IPS-20b (cell line): ENCODE data around the gene CEP170B.

ENCODE experiments used
- H3K27ac ChIP-seq: one replicate; pipeline ENCODE4 v1.5.1; 2013; ENCODE audit warnings: low read length
- H3K27me3 ChIP-seq: 2 replicates; pipeline ENCODE4 v1.6.1; 2013; ENCODE audit warnings: mild to moderate bottlenecking, low read length, inconsistent platforms; ENCODE audit not compliant: insufficient read depth
- H3K36me3 ChIP-seq: 2 replicates; pipeline ENCODE4 v1.6.1; 2013; ENCODE audit warnings: low read depth, mild to moderate bottlenecking, inconsistent platforms, low read length, moderate library complexity; ENCODE audit not compliant: insufficient read depth
- H3K4me1 ChIP-seq: 2 replicates; pipeline ENCODE4 v1.6.1; 2013; ENCODE audit warnings: mild to moderate bottlenecking, control low read depth, inconsistent platforms, low read length, moderate library complexity; ENCODE audit not compliant: insufficient read depth
- H3K4me3 ChIP-seq: 2 replicates; pipeline ENCODE4 v1.5.1; 2013; ENCODE audit warnings: mild to moderate bottlenecking, low read length, inconsistent platforms
- H3K9ac ChIP-seq: 2 replicates; pipeline ENCODE4 v1.6.1; 2013; ENCODE audit warnings: low read depth, mild to moderate bottlenecking, inconsistent platforms, low read length, moderate library complexity
- H3K9me3 ChIP-seq: 2 replicates; pipeline ENCODE4 v1.6.1; 2013; ENCODE audit warnings: mild to moderate bottlenecking, low read depth, low read length, inconsistent platforms; ENCODE audit not compliant: insufficient read depth

CEP170B gene

DNA sequence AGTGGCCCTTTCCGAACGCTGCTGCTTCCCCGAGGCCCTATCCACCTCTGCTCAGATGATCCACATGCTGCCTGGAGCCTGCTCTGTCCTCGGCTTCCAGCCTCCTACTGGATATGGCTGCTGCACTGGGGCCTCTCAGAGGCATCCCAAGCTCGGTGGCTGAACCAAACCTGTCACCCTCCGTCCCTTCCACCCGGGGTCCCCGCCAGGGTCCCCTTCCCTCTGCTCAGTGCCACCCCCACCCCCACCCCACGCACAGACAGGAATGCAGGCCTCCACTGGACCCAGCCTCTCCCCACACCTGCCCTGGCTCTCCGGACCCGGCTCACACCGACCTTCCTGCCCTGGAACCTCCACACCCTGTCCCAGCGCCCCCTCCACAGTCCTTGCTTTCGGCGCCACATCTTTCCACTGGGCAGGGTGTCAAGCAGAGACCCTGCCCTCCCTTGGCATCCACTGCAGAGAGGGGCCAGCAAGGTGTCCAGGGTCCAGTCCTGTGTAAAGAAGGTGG, 6.1 kb downstream of the CEP170B start:
- H3K4me3 ChIP-seq, result no peak overlapping the region
- H3K36me3 ChIP-seq, result no peaks in the 10 kb centered on the region
- peaks cover 7% of the 10 kb centered on the region; the same call in 1 of the 2 replicates for H3K4me1 ChIP-seq
- no peak overlapping the region for H3K27ac ChIP-seq
- H3K9ac ChIP-seq, result no peak overlapping the region
- no peaks in the 10 kb centered on the region for H3K9me3 ChIP-seq
- peaks cover 7% of the 10 kb centered on the region for H3K27me3 ChIP-seq

GRCh38 chr14:104871656-104872468, 6.8 kb downstream of the CEP170B start:
- Histone ChIP-seq H3K27me3 (peaks cover under 1% of the 10 kb centered on the region), H3K9me3 (no peaks in the 10 kb centered on the region), H3K4me1 (peaks cover 4% of the 10 kb centered on the region; the same call in 1 of the 2 replicates), H3K36me3 (no peaks in the 10 kb centered on the region), H3K4me3 (no peak overlapping the region), H3K9ac (no peak overlapping the region), H3K27ac (no peak overlapping the region)

- H3K4me3 ChIP-seq, result no peak overlapping the region
- no peaks in the 10 kb centered on the region for H3K36me3 ChIP-seq
- H3K9me3 ChIP-seq, result no peaks in the 10 kb centered on the region
- no peaks in the 10 kb centered on the region for H3K27me3 ChIP-seq
- no peak overlapping the region for H3K9ac ChIP-seq
- no peak overlapping the region for H3K27ac ChIP-seq
- peaks cover 4% of the 10 kb centered on the region; the same call in 1 of the 2 replicates for H3K4me1 ChIP-seq
These were observed 7.6 kb downstream of the CEP170B start for GRCh38 chr14:104872469-104873341.

- Histone ChIP-seq H3K9me3 (no peaks in the 10 kb centered on the region), H3K36me3 (no peaks in the 10 kb centered on the region), H3K9ac (no peak overlapping the region), H3K27ac (no peak overlapping the region), H3K4me1 (peaks cover 4% of the 10 kb centered on the region; the same call in 1 of the 2 replicates), H3K4me3 (no peak overlapping the region), H3K27me3 (no peaks in the 10 kb centered on the region)
These were observed 8.4 kb downstream of the CEP170B start for GRCh38 chr14:104873380-104874055.

GRCh38 chr14:104874110-104874531, 9.1 kb downstream of the CEP170B start:
- no peak overlapping the region for H3K27ac ChIP-seq
- H3K4me1 ChIP-seq, result peaks cover 4% of the 10 kb centered on the region; the same call in 1 of the 2 replicates
- H3K9ac ChIP-seq, result no peak overlapping the region

DNA sequence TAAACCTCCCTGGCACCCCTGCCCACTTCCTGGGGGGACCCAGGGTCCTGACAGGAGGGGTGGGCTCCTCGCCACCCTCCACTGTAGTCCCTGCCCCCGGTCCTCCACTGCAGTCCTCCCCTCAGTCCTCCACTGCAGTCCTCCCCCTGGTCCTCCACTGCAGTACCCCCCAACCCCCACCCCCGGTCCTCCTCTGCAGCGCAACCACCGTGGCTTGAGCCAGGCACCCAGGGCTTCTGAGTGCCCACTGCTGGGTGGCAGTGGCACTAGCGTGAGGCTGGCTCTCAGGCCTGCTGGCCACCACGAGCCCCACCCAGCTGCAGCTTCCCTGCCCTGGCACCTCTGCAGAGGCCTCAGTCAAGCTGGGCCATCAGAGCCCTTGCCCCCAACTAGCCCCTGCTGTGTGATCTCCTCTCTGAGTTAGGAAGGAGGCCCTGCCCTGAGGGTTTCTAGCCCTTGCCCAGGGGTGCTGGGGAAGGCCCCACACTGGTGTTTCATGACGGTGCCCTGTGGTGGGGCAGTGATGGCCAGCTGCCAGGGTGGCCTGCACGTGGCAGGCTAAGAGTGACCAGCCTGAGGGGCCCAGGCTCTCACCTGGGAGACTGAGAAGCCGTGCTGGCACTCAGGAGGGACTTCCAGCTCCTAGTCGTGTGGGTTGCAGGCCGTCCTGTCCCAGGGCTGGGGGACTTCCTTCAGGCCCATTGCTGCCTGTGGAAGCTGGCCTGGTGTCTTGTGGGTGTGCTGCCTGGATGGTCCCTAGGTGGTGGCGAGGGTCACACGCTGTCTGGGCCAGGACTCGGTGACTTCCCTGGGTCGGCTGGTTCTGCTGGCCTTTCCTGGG, 9.7 kb downstream of the CEP170B start:
- H3K27ac ChIP-seq, result no peak overlapping the region
- no peaks in the 10 kb centered on the region for H3K27me3 ChIP-seq
- no peaks in the 10 kb centered on the region for H3K9me3 ChIP-seq
- H3K9ac ChIP-seq, result no peak overlapping the region
- peaks cover 4% of the 10 kb centered on the region; the same call in 1 of the 2 replicates for H3K4me1 ChIP-seq
- H3K36me3 ChIP-seq, result no peaks in the 10 kb centered on the region
- H3K4me3 ChIP-seq, result no peak overlapping the region

More at GRCh38 chr14:104874110-104874531, 9.1 kb downstream of the CEP170B start:
- no peaks in the 10 kb centered on the region for H3K36me3 ChIP-seq
- H3K4me3 ChIP-seq, result no peak overlapping the region
- H3K27me3 ChIP-seq, result no peaks in the 10 kb centered on the region
- H3K9me3 ChIP-seq, result no peaks in the 10 kb centered on the region

DNA sequence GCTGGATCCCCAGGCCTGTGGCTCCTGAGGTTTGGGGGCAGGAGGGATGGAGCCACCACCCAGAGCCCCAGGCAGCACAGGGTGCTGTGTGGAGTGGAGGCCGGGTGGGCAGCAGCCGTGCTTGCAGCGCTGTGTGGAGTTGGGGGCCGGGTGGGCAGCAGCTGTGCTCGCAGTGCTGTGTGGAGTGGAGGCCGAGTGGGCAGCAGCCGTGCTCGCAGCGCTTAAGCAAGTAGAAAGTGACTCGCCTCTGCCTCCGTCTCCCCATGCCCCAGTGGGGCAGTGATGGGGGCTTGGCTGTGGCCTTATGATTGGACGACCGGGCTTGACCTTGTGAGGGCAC, 10.3 kb downstream of the CEP170B start:
- Histone ChIP-seq H3K4me3 (no peak overlapping the region), H3K9ac (no peak overlapping the region), H3K9me3 (no peaks in the 10 kb centered on the region), H3K4me1 (peaks cover 4% of the 10 kb centered on the region; the same call in 1 of the 2 replicates), H3K27ac (no peak overlapping the region), H3K27me3 (no peaks in the 10 kb centered on the region), H3K36me3 (peaks cover under 1% of the 10 kb centered on the region; the same call in 1 of the 2 replicates)

- Histone ChIP-seq H3K27ac (no peak overlapping the region), H3K9ac (no peak overlapping the region), H3K36me3 (peaks cover 5% of the 10 kb centered on the region; the same call in 1 of the 2 replicates), H3K27me3 (no peaks in the 10 kb centered on the region), H3K4me3 (no peak overlapping the region), H3K9me3 (no peaks in the 10 kb centered on the region), H3K4me1 (peaks cover 4% of the 10 kb centered on the region; the same call in 1 of the 2 replicates)
These were observed 10.7 kb downstream of the CEP170B start for GRCh38 chr14:104875811-104876210.

- H3K9ac ChIP-seq, result no peak overlapping the region
- peaks cover 5% of the 10 kb centered on the region; the same call in 1 of the 2 replicates for H3K36me3 ChIP-seq
- H3K27ac ChIP-seq, result no peak overlapping the region
- H3K9me3 ChIP-seq, result no peaks in the 10 kb centered on the region
- peaks cover 4% of the 10 kb centered on the region; the same call in 1 of the 2 replicates for H3K4me1 ChIP-seq
- H3K4me3 ChIP-seq, result no peak overlapping the region
- no peaks in the 10 kb centered on the region for H3K27me3 ChIP-seq
These were observed 11.2 kb downstream of the CEP170B start for GRCh38 chr14:104876251-104876699.

GRCh38 chr14:104877066-104877805, 12.2 kb downstream of the CEP170B start:
- H3K36me3 ChIP-seq, result peaks cover 5% of the 10 kb centered on the region; the same call in 1 of the 2 replicates
- H3K27me3 ChIP-seq, result no peaks in the 10 kb centered on the region
- no peak overlapping the region for H3K27ac ChIP-seq
- no peak overlapping the region for H3K4me3 ChIP-seq
- no peaks in the 10 kb centered on the region for H3K9me3 ChIP-seq
- H3K9ac ChIP-seq, result no peak overlapping the region
- H3K4me1 ChIP-seq, result peaks cover 4% of the 10 kb centered on the region; the same call in 1 of the 2 replicates
